ENCODE data around the gene ESRP2. TPM values are rescaled to one million over a fixed set of nuclear protein-coding genes. Genes with fewer than 3 reads are reported as not detected.

Gene ESRP2
- total RNA-seq, 2 donors from 2014 or later = 55.0 to 56.0 TPM

DNA sequence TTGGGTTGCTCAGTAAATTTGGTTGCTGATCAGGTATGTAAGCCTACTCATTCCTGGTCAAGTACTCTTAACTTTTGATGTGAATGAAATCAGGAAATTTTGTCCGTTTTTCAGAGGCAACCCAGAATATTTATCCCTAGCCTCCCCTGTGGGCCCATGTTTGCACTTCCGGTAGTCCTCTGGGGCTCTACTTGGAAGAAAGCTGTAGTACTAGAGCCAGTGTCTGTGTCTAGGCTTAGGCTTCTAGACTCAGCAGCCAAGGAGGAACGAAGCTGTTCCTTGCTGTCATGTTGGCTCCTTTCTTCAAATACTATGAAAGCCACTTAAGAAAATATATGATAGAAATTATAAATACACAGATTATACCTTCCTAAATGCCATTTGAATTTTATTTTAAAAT lies 21.2 kb downstream of the ESRP2 start:
- no peak for DNase-seq
- peak overlapping the region in 1 of 4 donors; percentile 38 for H3K27ac ChIP-seq
- no peak for ATAC-seq
- H3K4me3 ChIP-seq = no peak overlapping the region
- H3K4me1 ChIP-seq = peaks cover 24% of the 10 kb centered on the region
- intact Hi-C loops (cut with DNase I) = no loop called here
- no peaks in the 10 kb centered on the region for H3K9me3 ChIP-seq
- 70 to 84% methylated on average over 3 of the region's 3 CpGs for WGBS, 2 donors
- H3K36me3 ChIP-seq (replicated peaks in 1 of 2; ENCODE audit: insufficient read depth in 1 of 2, low read depth in 2 of 2) = no peaks in the 10 kb centered on the region
- no peak for TF ChIP-seq POLR2A (IDR thresholded peaks at IDR 0.05)
- TF ChIP-seq, protein P1, sequence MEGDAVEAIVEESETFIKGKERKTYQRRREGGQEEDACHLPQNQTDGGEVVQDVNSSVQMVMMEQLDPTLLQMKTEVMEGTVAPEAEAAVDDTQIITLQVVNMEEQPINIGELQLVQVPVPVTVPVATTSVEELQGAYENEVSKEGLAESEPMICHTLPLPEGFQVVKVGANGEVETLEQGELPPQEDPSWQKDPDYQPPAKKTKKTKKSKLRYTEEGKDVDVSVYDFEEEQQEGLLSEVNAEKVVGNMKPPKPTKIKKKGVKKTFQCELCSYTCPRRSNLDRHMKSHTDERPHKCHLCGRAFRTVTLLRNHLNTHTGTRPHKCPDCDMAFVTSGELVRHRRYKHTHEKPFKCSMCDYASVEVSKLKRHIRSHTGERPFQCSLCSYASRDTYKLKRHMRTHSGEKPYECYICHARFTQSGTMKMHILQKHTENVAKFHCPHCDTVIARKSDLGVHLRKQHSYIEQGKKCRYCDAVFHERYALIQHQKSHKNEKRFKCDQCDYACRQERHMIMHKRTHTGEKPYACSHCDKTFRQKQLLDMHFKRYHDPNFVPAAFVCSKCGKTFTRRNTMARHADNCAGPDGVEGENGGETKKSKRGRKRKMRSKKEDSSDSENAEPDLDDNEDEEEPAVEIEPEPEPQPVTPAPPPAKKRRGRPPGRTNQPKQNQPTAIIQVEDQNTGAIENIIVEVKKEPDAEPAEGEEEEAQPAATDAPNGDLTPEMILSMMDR (IDR thresholded peaks at IDR 0.05) = no peak
- H3K27me3 ChIP-seq = no peaks in the 10 kb centered on the region

DNA sequence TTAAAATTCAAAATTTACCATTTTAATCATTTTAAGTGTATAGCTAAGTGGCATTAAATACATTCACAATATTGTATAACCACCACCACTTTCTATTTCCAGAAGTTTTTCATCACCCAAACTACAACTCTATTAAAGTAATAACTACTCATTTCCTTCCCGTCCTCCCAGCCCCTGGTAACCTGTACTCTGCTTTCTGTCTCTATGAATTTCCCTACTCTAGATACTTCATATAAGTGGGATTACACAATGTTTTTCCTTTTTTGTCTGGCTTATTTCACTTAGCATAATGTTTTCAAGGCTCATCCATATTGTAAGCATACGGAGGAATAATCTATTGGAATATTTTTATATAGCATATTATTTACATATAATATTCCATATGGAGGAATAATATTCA lies 29.7 kb downstream of the ESRP2 start:
- H3K36me3 ChIP-seq (replicated peaks in 1 of 2; ENCODE audit: insufficient read depth in 1 of 2, low read depth in 2 of 2) = no peaks in the 10 kb centered on the region
- no peaks in the 10 kb centered on the region for H3K4me1 ChIP-seq
- TF ChIP-seq, protein P1 (IDR thresholded peaks at IDR 0.05) = no peak
- TF ChIP-seq POLR2A (IDR thresholded peaks at IDR 0.05) = no peak
- H3K27ac ChIP-seq = no peak overlapping the region
- DNase-seq (no peak), ATAC-seq (no peak)
- 84 to 96% methylated on average over 2 of the region's 2 CpGs for WGBS, 2 donors
- no peak overlapping the region for H3K4me3 ChIP-seq
- H3K27me3 ChIP-seq = no peaks in the 10 kb centered on the region
- intact Hi-C loops (cut with DNase I) = no loop called here
- no peaks in the 10 kb centered on the region for H3K9me3 ChIP-seq

DNA sequence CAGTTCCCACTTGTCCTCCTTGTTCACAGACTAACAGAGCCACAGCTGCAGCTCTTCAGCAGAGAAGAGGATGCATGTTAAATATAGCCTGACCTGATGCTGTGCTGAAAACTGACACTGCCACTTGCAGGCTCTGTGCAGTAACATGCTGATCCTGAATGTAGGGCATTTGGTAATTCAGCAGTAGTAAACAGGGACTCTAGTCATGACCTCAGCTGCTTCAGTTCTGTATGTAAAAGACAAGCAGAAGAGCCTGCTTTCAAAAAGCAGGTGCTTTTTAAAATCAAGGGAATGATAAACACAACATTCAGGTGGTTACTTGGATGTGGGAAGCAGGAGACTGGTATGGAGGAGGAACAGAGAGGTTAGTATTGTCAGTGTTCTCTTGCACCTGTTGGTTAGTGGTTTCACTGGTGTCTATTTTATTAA lies 33.8 kb downstream of the ESRP2 start:
- H3K4me1 ChIP-seq = no peaks in the 10 kb centered on the region
- no peaks in the 10 kb centered on the region for H3K36me3 ChIP-seq (replicated peaks in 1 of 2; ENCODE audit: insufficient read depth in 1 of 2, low read depth in 2 of 2)
- H3K27me3 ChIP-seq = no peaks in the 10 kb centered on the region
- no peak overlapping the region for H3K27ac ChIP-seq
- intact Hi-C loops (cut with DNase I) = no loop called here
- no peak overlapping the region for H3K4me3 ChIP-seq
- DNase-seq (no peak), ATAC-seq (no peak)
- H3K9me3 ChIP-seq = no peaks in the 10 kb centered on the region
- TF ChIP-seq POLR2A (IDR thresholded peaks at IDR 0.05) = no peak
- TF ChIP-seq, protein P1 (IDR thresholded peaks at IDR 0.05) = no peak

DNA sequence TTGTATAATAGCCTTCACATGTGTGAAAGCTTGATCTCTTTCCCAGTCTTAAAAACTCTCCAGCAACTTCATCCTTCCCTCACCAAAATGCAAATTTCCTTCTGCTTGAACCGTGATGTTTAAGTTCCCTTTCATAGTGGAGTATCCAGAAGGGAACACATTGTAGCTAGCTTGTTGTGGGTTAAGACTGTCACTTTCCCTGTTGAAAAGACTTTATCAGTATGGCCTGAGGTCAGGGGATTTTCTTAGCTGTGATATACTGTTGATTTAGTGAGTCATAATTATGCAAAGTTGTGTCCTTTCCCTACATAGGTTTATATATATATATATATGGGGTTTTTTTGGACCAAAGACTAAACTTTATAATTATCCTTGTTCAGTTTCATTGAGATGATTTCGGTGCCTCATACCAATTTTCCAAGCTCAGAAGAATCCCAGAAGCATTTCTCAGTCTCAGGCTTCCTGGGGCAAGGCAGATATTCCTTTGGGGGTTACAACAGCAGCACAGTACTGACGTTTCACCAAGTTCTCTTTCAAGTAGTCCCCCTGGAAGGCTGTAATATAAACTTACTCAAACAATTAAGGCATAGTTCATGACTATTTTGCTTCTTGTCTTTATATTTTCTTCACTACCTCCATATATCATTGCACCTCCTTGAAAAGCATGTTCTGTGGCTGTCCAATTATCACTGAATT lies 35.7 kb downstream of the ESRP2 start:
- Histone ChIP-seq H3K4me3 (no peak overlapping the region), H3K27me3 (no peaks in the 10 kb centered on the region), H3K27ac (peak overlapping the region in 1 of 4 donors; percentile 34), H3K9me3 (no peaks in the 10 kb centered on the region), H3K4me1 (no peaks in the 10 kb centered on the region), H3K36me3 (replicated peaks in 1 of 2; ENCODE audit: insufficient read depth in 1 of 2, low read depth in 2 of 2) (no peaks in the 10 kb centered on the region)
- intact Hi-C loops (cut with DNase I) = no loop called here
- DNase-seq (no peak), ATAC-seq (peak; percentile 55)
- no peak for TF ChIP-seq POLR2A (IDR thresholded peaks at IDR 0.05)
- TF ChIP-seq, protein P1 (IDR thresholded peaks at IDR 0.05) = no peak
- WGBS, 2 donors = 58 to 65% methylated on average over 3 of the region's 3 CpGs

DNA sequence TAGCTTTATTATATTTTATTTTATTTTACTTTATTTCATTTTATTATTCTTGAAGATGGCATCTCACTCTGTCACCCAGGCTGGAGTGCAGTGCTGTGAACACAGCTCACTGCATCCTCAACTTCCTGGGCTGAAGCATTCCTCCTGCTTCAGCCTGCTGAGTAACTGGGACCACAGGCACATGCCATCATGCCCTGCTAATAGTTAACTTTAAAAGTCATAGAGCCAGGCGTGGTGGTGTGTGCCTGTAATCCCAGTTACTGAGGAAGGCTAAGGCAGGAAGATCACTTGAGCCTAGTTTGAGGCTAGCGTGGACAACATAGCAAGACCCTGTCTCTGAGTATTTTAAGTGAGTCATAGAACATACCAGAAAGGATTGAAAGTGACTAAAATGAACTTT lies 38.7 kb downstream of the ESRP2 start:
- no peaks in the 10 kb centered on the region for H3K9me3 ChIP-seq
- no peak overlapping the region for H3K27ac ChIP-seq
- H3K4me3 ChIP-seq = no peak overlapping the region
- no peaks in the 10 kb centered on the region for H3K27me3 ChIP-seq
- 88 to 96% methylated on average over 2 of the region's 2 CpGs for WGBS, 2 donors
- TF ChIP-seq POLR2A (IDR thresholded peaks at IDR 0.05) = no peak
- TF ChIP-seq, protein P1 (IDR thresholded peaks at IDR 0.05) = no peak
- DNase-seq (no peak), ATAC-seq (no peak)
- H3K36me3 ChIP-seq (replicated peaks in 1 of 2; ENCODE audit: insufficient read depth in 1 of 2, low read depth in 2 of 2) = no peaks in the 10 kb centered on the region
- no peaks in the 10 kb centered on the region for H3K4me1 ChIP-seq
- intact Hi-C loops (cut with DNase I) = no loop called here
